Measurements from ENCODE around the gene KIF26B. TPM values are rescaled to one million over a fixed set of nuclear protein-coding genes. Genes with fewer than 3 reads are reported as not detected.
A peak's percentile ranks its signal among the peaks of the same experiment; 100 is the strongest.

KIF26B gene
- polyA plus RNA-seq, 2 of the 4 experiments (the other 2 are of a cell fraction), result 0.01 to 0.04 TPM

GRCh38 chr1:245571815-245572294 is 417.1 kb downstream of the KIF26B start (continued):
- TF ChIP-seq, protein P1, sequence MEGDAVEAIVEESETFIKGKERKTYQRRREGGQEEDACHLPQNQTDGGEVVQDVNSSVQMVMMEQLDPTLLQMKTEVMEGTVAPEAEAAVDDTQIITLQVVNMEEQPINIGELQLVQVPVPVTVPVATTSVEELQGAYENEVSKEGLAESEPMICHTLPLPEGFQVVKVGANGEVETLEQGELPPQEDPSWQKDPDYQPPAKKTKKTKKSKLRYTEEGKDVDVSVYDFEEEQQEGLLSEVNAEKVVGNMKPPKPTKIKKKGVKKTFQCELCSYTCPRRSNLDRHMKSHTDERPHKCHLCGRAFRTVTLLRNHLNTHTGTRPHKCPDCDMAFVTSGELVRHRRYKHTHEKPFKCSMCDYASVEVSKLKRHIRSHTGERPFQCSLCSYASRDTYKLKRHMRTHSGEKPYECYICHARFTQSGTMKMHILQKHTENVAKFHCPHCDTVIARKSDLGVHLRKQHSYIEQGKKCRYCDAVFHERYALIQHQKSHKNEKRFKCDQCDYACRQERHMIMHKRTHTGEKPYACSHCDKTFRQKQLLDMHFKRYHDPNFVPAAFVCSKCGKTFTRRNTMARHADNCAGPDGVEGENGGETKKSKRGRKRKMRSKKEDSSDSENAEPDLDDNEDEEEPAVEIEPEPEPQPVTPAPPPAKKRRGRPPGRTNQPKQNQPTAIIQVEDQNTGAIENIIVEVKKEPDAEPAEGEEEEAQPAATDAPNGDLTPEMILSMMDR (IDR thresholded peaks at IDR 0.05), result no peak
- no peak for TF ChIP-seq BCL3 (IDR thresholded peaks at IDR 0.05)

- no peak for TF ChIP-seq MAFK (IDR thresholded peaks at IDR 0.05; ENCODE audit: partially characterized antibody)
- no peak for TF ChIP-seq EP300 (IDR thresholded peaks at IDR 0.05)
- TF ChIP-seq FOSL2 (IDR thresholded peaks at IDR 0.05), result no peak
- TF ChIP-seq FOSL2 (CRISPR knock-in tag; IDR thresholded peaks at IDR 0.05), result no peak
- TF ChIP-seq HOXB13 (CRISPR knock-in tag; IDR thresholded peaks at IDR 0.05; ENCODE audit: low read depth), result no peak
- TF ChIP-seq, protein P2, sequence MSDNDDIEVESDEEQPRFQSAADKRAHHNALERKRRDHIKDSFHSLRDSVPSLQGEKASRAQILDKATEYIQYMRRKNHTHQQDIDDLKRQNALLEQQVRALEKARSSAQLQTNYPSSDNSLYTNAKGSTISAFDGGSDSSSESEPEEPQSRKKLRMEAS (IDR thresholded peaks at IDR 0.05), result no peak
- ChIA-PET CTCF (no interaction called here), POLR2A (no interaction called here)
- ATAC-seq (no peak), FAIRE-seq (no peak), DNase-seq (ENCODE audit: low read depth in 1 of 2, low spot score in 1 of 2) (no peak)
- Histone ChIP-seq H3K4me3 (no peak overlapping the region), H3K9me3 (no peaks in the 10 kb centered on the region), H3K4me1 (no peaks in the 10 kb centered on the region), H3K4me2 (no peak overlapping the region), H3K27ac (no peak overlapping the region)
- WGBS (ENCODE audit: missing lambda C conversion rate), result 63% methylated on average over 7 of the region's 7 CpGs
Observed at GRCh38 chr1:245572709-245573108, 417.9 kb downstream of the KIF26B start.

- FAIRE-seq, result no peak
- Histone ChIP-seq H3K4me3 (no peak overlapping the region), H3K27ac (no peak overlapping the region), H3K9me3 (no peaks in the 10 kb centered on the region), H3K4me2 (no peak overlapping the region), H3K4me1 (no peaks in the 10 kb centered on the region)
- DNase-seq (ENCODE audit: low read depth in 1 of 2, low spot score in 1 of 2), result no peak
- CTCF ChIA-PET, result no interaction called here
- TF ChIP-seq GATA3 (IDR thresholded peaks at IDR 0.05; ENCODE audit: borderline replicate concordance) (no peak), TP53 (CRISPR knock-in tag; IDR thresholded peaks at IDR 0.05) (no peak), JUN (IDR thresholded peaks at IDR 0.05) (no peak), EP300 (IDR thresholded peaks at IDR 0.05) (no peak), HOXB5 (CRISPR knock-in tag; IDR thresholded peaks at IDR 0.05) (no peak)
- 30% methylated on average over 2 of the region's 2 CpGs for WGBS (ENCODE audit: missing lambda C conversion rate)
- ATAC-seq, result no peak
- POLR2A ChIA-PET, result no interaction called here
Observed at GRCh38 chr1:245575710-245576109, 420.9 kb downstream of the KIF26B start.

DNA sequence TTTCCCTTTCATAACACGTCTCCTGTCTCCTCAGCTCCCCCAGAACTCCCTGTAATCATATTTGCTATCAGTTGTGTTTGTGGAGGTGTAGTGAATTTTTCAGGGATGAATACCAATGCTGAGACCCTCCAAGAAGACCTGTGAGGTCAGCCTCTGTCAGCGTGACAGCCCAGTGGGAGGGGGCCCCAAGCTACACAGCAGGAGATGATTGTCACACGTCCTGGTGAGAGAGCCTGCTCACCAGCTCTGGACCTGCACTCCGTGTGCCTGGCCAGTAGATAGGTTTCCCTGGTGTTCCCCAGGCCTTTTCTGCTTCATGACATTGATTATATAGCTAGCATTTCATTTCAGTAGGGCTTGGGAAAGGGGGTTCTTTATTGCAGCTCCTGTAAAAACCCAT is 421.5 kb downstream of the KIF26B start:
- no peak for FAIRE-seq
- Histone ChIP-seq H3K27ac (no peak overlapping the region), H3K4me2 (no peak overlapping the region), H3K4me1 (no peaks in the 10 kb centered on the region), H3K9me3 (no peaks in the 10 kb centered on the region), H3K4me3 (no peak overlapping the region)
- WGBS (ENCODE audit: missing lambda C conversion rate), result 14% methylated on average over 4 of the region's 4 CpGs
- POLR2A ChIA-PET, result no interaction called here
- peak in 1 of 2 experiments; percentile 47; a peak in 1 of 6 replicates for ATAC-seq
- CTCF ChIA-PET, result no interaction called here
- DNase-seq (ENCODE audit: low read depth in 1 of 2, low spot score in 1 of 2), result no peak
- TF ChIP-seq HOXB5 (CRISPR knock-in tag; IDR thresholded peaks at IDR 0.05), result no peak
- no peak for TF ChIP-seq E2F6 (IDR thresholded peaks at IDR 0.05; ENCODE audit: borderline replicate concordance, low read depth)
- no peak for TF ChIP-seq CBX2 (IDR thresholded peaks at IDR 0.05; ENCODE audit: borderline replicate concordance, low read depth)
- no peak for TF ChIP-seq CHD4 (IDR thresholded peaks at IDR 0.05; ENCODE audit: borderline replicate concordance)
- no peak for TF ChIP-seq SREBF2 (IDR thresholded peaks at IDR 0.05)
- TF ChIP-seq, protein P3, sequence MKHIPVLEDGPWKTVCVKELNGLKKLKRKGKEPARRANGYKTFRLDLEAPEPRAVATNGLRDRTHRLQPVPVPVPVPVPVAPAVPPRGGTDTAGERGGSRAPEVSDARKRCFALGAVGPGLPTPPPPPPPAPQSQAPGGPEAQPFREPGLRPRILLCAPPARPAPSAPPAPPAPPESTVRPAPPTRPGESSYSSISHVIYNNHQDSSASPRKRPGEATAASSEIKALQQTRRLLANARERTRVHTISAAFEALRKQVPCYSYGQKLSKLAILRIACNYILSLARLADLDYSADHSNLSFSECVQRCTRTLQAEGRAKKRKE (CRISPR knock-in tag; IDR thresholded peaks at IDR 0.05; ENCODE audit: low read depth), result no peak
- TF ChIP-seq, protein P4, sequence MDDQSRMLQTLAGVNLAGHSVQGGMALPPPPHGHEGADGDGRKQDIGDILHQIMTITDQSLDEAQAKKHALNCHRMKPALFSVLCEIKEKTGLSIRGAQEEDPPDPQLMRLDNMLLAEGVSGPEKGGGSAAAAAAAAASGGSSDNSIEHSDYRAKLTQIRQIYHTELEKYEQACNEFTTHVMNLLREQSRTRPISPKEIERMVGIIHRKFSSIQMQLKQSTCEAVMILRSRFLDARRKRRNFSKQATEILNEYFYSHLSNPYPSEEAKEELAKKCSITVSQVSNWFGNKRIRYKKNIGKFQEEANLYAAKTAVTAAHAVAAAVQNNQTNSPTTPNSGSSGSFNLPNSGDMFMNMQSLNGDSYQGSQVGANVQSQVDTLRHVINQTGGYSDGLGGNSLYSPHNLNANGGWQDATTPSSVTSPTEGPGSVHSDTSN (IDR thresholded peaks at IDR 0.05), result no peak
- no peak for TF ChIP-seq REST (IDR thresholded peaks at IDR 0.05)
- no peak for TF ChIP-seq HOXB13 (CRISPR knock-in tag; IDR thresholded peaks at IDR 0.05; ENCODE audit: low read depth)
- TF ChIP-seq, protein P5, sequence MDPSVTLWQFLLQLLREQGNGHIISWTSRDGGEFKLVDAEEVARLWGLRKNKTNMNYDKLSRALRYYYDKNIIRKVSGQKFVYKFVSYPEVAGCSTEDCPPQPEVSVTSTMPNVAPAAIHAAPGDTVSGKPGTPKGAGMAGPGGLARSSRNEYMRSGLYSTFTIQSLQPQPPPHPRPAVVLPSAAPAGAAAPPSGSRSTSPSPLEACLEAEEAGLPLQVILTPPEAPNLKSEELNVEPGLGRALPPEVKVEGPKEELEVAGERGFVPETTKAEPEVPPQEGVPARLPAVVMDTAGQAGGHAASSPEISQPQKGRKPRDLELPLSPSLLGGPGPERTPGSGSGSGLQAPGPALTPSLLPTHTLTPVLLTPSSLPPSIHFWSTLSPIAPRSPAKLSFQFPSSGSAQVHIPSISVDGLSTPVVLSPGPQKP (IDR thresholded peaks at IDR 0.05; ENCODE audit: low read depth, low read length), result no peak
- no peak for TF ChIP-seq TFCP2L1 (CRISPR knock-in tag; IDR thresholded peaks at IDR 0.05)

Data from A549 (cell line).